Measurements from ENCODE around the gene TMEM41B. TPM values are rescaled to one million over a fixed set of nuclear protein-coding genes. Genes with fewer than 3 reads are reported as not detected.

Gene TMEM41B
- total and polyA plus RNA-seq, 2 of the 4 experiments (the other 2 are of a cell fraction): 20.8 to 21.5 TPM

DNA sequence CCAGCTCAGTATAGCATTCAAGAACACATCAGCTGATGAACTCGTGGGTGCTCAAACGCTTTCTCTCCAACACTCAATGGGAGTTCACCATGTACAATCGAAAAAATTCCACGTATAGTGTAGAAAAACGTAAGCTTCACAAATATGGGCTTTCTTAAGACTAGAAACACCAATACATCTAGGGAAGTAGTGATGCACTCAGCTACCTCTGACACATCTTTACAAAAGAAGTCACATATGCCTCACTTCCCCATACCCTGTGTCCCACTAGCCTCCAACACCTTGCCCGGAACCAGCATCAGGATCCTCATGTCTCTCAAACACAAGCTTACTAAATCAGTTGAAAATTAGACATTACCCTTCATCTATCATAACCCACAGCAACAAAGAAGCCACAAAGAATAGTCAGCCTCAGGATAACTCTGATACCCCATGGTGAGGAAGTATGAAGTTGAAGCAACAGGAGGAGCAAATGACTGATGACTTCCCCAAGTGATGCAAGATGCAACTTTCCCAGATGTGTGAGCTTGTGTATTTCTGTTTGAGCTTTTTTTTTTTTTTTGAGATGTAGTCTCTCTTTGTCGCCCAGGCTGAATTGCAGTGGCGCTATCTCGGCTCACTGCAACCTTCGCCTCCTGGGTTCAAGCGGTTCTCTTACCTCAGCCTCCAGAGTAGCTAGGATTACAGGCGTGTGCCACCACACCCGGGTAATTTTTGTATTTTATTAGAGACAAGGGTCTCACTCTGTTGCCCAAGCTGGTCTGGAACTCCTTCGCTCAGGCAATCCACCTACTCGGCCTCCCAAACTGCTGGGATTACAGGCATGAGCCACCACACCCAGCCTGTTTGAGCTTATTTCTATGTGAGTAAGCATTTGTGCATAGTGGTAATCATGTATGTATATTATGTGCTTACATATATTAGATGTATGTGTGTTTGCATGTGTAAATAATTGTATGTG, 40.7 kb downstream of the TMEM41B start:
- BruUV-seq (replicated peaks): no TSS peak
- Histone ChIP-seq H2AK5ac (ENCODE audit: low read depth, low read length) (no peak overlapping the region; the same call in 1 of the 2 replicates), H3K14ac (replicated peaks; ENCODE audit: low read depth, low read length) (no peak overlapping the region; the same call in 1 of the 2 replicates), H2BK20ac (ENCODE audit: low read depth, low read length) (no peak overlapping the region), H3K23ac (ENCODE audit: low read depth, low read length) (no peak overlapping the region), H3K9me1 (ENCODE audit: insufficient read depth, low read length) (peaks cover 3% of the 10 kb centered on the region; the same call in 1 of the 2 replicates), H3K27me3 (ENCODE audit: control insufficient read depth, insufficient read depth, low read length) (no peaks in the 10 kb centered on the region), H3K36me3 (ENCODE audit: control insufficient read depth, insufficient read depth, low read length) (peaks cover 1% of the 10 kb centered on the region; the same call in 1 of the 2 replicates), H2BK120ac (ENCODE audit: low read depth, low read length) (no peak overlapping the region), H3K4me3 (ENCODE audit: insufficient read depth, low read depth, low read length) (no peak overlapping the region), H3K4me2 (ENCODE audit: low read depth, low read length) (no peak overlapping the region), H2AFZ (replicated peaks; ENCODE audit: low read length, poor library complexity) (no peak overlapping the region), H3K79me1 (ENCODE audit: low read depth in 1 of 2, low read length in 2 of 2) (no peaks in the 10 kb centered on the region; a peak in 1 of 4 replicates), H3K9ac (ENCODE audit: low read depth, low read length) (no peak overlapping the region), H3K27ac (ENCODE audit: insufficient read depth, low read length) (no peak overlapping the region), H4K20me1 (ENCODE audit: insufficient read depth, low read length) (no peaks in the 10 kb centered on the region), H4K91ac (ENCODE audit: insufficient read depth, low read depth, low read length) (no peak overlapping the region), H3K9me3 (ENCODE audit: control insufficient read depth, insufficient read depth, low read length) (no peaks in the 10 kb centered on the region), H2BK15ac (ENCODE audit: low read depth, low read length) (no peak overlapping the region), H4K8ac (ENCODE audit: low read depth in 2 of 2, low read length in 2 of 2) (no peak overlapping the region), H2AK9ac (replicated peaks; ENCODE audit: low read depth, low read length, poor library complexity) (no peak overlapping the region), H2BK5ac (ENCODE audit: low read depth, low read length, poor library complexity, severe bottlenecking) (no peak overlapping the region), H4K5ac (ENCODE audit: low read depth, low read length) (no peak overlapping the region), H3K56ac (ENCODE audit: extremely low read depth, insufficient read depth, low read length) (no peak overlapping the region), H3K4me1 (ENCODE audit: control insufficient read depth, insufficient read depth, low read length) (peaks cover 4% of the 10 kb centered on the region), H3K4ac (ENCODE audit: low read depth, low read length) (no peak overlapping the region), H3K18ac (ENCODE audit: low read depth, low read length) (0 out of 2 replicates have a peak overlapping the region, but pooled peaks have one; percentile 8)
- in situ Hi-C loops (cut with MboI; ENCODE audit: low sequenced_read_pairs): no loop called here
- intact Hi-C loops (cut with micrococcal nuclease): no loop called here
- POLR2A ChIA-PET (ENCODE audit: unreplicated experiment): interaction anchor here (0.6 kb wide), 1 partner anchor 130 kb away, joined by 3 read pairs; no protein-coding TSS in a partner anchor
- ATAC-seq (ENCODE audit: low read depth) (no peak), DNase-seq (peak; percentile 78)
- TF ChIP-seq MAZ (IDR thresholded peaks at IDR 0.05; ENCODE audit: borderline replicate concordance, low read depth, low read length): no peak
- peak; percentile 55 for TF ChIP-seq CEBPB (IDR thresholded peaks at IDR 0.05; ENCODE audit: low read depth, low read length)
- no peak for TF ChIP-seq NFE2L2 (IDR thresholded peaks at IDR 0.05; ENCODE audit: low read depth, low read length)
- TF ChIP-seq POLR2A (IDR thresholded peaks at IDR 0.05; ENCODE audit: low read depth, low read length): no peak
- TF ChIP-seq, protein P1, sequence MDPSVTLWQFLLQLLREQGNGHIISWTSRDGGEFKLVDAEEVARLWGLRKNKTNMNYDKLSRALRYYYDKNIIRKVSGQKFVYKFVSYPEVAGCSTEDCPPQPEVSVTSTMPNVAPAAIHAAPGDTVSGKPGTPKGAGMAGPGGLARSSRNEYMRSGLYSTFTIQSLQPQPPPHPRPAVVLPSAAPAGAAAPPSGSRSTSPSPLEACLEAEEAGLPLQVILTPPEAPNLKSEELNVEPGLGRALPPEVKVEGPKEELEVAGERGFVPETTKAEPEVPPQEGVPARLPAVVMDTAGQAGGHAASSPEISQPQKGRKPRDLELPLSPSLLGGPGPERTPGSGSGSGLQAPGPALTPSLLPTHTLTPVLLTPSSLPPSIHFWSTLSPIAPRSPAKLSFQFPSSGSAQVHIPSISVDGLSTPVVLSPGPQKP (IDR thresholded peaks at IDR 0.05; ENCODE audit: borderline replicate concordance, low read depth, low read length): no peak
- 100% methylated on average over 2 of the region's 15 CpGs; no CpG with 5 or more reads in 1 of the 2 experiments for WGBS, 2 experiments (ENCODE audit: extremely low coverage in 2 of 2, insufficient read length in 1 of 2)
- CTCF ChIA-PET: interaction anchor here (0.6 to 1.1 kb wide), 2 partner anchors 13 to 35 kb away, joined by 3 read pairs; no protein-coding TSS in a partner anchor
- dilution Hi-C loops (cut with HindIII; ENCODE audit: low sequenced_read_pairs, unreplicated experiment): no loop called here
